Measurements from ENCODE around the gene LARP1.

DNA sequence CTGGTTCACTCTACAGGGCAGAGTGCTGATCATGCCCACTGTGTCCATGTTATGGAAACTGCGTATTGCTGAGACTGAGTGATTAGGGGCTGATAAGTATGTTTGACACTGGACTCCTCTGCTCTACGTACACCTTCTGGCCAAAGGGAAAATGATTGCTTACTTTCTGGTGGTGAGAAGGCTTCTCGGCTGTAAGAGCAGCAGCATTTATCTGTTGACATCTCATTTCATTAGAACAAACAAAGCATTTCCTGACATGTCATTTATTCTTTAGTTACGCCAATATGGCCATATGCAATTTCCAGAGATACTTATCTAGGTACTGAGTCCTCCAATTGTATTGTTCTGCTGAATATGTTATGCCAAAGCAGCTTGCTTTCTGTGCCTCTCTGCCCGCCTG lies 89.6 kb downstream of the LARP1 start:
- TF ChIP-seq, protein P1, sequence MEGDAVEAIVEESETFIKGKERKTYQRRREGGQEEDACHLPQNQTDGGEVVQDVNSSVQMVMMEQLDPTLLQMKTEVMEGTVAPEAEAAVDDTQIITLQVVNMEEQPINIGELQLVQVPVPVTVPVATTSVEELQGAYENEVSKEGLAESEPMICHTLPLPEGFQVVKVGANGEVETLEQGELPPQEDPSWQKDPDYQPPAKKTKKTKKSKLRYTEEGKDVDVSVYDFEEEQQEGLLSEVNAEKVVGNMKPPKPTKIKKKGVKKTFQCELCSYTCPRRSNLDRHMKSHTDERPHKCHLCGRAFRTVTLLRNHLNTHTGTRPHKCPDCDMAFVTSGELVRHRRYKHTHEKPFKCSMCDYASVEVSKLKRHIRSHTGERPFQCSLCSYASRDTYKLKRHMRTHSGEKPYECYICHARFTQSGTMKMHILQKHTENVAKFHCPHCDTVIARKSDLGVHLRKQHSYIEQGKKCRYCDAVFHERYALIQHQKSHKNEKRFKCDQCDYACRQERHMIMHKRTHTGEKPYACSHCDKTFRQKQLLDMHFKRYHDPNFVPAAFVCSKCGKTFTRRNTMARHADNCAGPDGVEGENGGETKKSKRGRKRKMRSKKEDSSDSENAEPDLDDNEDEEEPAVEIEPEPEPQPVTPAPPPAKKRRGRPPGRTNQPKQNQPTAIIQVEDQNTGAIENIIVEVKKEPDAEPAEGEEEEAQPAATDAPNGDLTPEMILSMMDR (conservative IDR thresholded peaks at IDR 0.05 in 1 of 2, IDR thresholded peaks at IDR 0.05 in 1 of 2; ENCODE audit: extremely low read depth in 1 of 2, insufficient read depth in 1 of 2, low read depth in 1 of 2, low read length in 2 of 2), result no peak
- TF ChIP-seq EZH2 (IDR thresholded peaks at IDR 0.05; ENCODE audit: borderline replicate concordance, low read length), result no peak

Data from mammary epithelial cell (primary cell).